Measurements from ENCODE around the gene HEYL. TPM values are rescaled to one million over a fixed set of nuclear protein-coding genes. Genes with fewer than 3 reads are reported as not detected.

Gene HEYL
- total and polyA plus RNA-seq, 9 donors = 1.8 to 27.2 (median 11.3) TPM

- H3K4me1 ChIP-seq (ENCODE audit: insufficient read depth) = no peaks in the 10 kb centered on the region
- no peaks in the 10 kb centered on the region for H3K27me3 ChIP-seq
- TF ChIP-seq POLR2A (IDR thresholded peaks at IDR 0.05) (no peak), EP300 (IDR thresholded peaks at IDR 0.05) (no peak)
- TF ChIP-seq, protein P1, sequence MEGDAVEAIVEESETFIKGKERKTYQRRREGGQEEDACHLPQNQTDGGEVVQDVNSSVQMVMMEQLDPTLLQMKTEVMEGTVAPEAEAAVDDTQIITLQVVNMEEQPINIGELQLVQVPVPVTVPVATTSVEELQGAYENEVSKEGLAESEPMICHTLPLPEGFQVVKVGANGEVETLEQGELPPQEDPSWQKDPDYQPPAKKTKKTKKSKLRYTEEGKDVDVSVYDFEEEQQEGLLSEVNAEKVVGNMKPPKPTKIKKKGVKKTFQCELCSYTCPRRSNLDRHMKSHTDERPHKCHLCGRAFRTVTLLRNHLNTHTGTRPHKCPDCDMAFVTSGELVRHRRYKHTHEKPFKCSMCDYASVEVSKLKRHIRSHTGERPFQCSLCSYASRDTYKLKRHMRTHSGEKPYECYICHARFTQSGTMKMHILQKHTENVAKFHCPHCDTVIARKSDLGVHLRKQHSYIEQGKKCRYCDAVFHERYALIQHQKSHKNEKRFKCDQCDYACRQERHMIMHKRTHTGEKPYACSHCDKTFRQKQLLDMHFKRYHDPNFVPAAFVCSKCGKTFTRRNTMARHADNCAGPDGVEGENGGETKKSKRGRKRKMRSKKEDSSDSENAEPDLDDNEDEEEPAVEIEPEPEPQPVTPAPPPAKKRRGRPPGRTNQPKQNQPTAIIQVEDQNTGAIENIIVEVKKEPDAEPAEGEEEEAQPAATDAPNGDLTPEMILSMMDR (IDR thresholded peaks at IDR 0.05) = no peak
- no peak for DNase-seq
- intact Hi-C loops (cut with DNase I) = loop anchor here in 1 of 4 donors (10.0 kb wide), 1 partner anchor 46 kb away; no protein-coding TSS in a partner anchor
- no peak overlapping the region for H3K27ac ChIP-seq
- 86 to 92% (median 87%) methylated on average over 3 of the region's 3 CpGs for WGBS, 3 donors
- H3K36me3 ChIP-seq = no peaks in the 10 kb centered on the region
- no peaks in the 10 kb centered on the region for H3K9me3 ChIP-seq
- no peak overlapping the region for H3K4me3 ChIP-seq
These were observed 29.5 kb upstream of the HEYL start for GRCh38 chr1:39668894-39669293.

DNA sequence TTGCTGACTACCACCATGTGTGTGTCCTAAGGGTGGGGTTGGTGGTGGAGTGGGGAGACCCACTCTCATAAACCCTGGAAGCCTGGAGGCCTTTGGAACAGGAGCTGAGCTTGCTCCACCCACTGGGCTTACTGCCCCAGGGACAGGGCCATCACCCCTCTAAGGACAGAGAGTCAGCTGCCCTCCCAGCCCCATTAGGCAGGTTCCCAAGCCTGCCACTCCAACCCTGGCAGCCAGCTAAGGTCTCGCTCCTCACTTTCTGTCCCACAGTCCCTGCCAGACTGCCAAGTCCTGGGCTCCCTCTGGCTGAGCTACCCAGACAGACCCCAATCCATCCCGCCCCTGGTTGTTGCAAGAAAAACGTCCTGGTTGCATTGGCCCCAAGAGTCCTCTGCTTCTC lies 28.7 kb upstream of the HEYL start:
- H3K36me3 ChIP-seq = no peaks in the 10 kb centered on the region
- no peak for DNase-seq
- no peak overlapping the region for H3K4me3 ChIP-seq
- H3K27me3 ChIP-seq = no peaks in the 10 kb centered on the region
- TF ChIP-seq, protein P1 (IDR thresholded peaks at IDR 0.05) = no peak
- no peak for TF ChIP-seq POLR2A (IDR thresholded peaks at IDR 0.05)
- TF ChIP-seq EP300 (IDR thresholded peaks at IDR 0.05) = no peak
- H3K27ac ChIP-seq = no peak overlapping the region
- H3K9me3 ChIP-seq = no peaks in the 10 kb centered on the region
- intact Hi-C loops (cut with DNase I) = loop anchor here in 1 of 4 donors (10.0 kb wide), 1 partner anchor 47 kb away; no protein-coding TSS in a partner anchor
- H3K4me1 ChIP-seq (ENCODE audit: insufficient read depth) = no peaks in the 10 kb centered on the region
- 88 to 93% (median 91%) methylated on average over 3 of the region's 3 CpGs for WGBS, 3 donors

DNA sequence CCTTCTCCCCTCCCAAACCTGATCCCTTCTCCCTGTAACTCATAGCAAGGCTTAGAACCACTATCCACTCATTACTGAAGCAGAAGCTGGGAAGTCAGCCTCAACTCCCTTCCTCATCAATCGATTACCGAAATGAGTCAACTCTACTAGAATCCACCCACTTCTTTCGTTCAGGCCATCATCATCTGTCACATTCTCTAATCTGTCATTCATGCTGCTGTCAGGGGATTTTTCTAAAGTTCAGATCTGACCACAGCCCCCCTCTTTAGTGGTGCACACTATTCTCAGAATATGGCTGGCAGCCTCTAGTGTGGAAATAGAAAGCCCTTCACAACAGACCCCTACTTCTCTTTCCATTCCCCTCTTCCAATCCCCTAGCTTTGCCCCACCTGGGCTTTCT lies 27.3 kb upstream of the HEYL start:
- 84 to 91% (median 87%) methylated on average over 3 of the region's 3 CpGs for WGBS, 3 donors
- TF ChIP-seq, protein P1 (IDR thresholded peaks at IDR 0.05) = no peak
- no peak for TF ChIP-seq POLR2A (IDR thresholded peaks at IDR 0.05)
- no peak for TF ChIP-seq EP300 (IDR thresholded peaks at IDR 0.05)
- Histone ChIP-seq H3K4me3 (no peak overlapping the region), H3K27ac (no peak overlapping the region), H3K9me3 (no peaks in the 10 kb centered on the region), H3K4me1 (ENCODE audit: insufficient read depth) (no peaks in the 10 kb centered on the region), H3K36me3 (no peaks in the 10 kb centered on the region), H3K27me3 (no peaks in the 10 kb centered on the region)
- intact Hi-C loops (cut with DNase I) = loop anchor here in 1 of 4 donors (10.0 kb wide), 1 partner anchor 48 kb away; no protein-coding TSS in a partner anchor
- DNase-seq = no peak

DNA sequence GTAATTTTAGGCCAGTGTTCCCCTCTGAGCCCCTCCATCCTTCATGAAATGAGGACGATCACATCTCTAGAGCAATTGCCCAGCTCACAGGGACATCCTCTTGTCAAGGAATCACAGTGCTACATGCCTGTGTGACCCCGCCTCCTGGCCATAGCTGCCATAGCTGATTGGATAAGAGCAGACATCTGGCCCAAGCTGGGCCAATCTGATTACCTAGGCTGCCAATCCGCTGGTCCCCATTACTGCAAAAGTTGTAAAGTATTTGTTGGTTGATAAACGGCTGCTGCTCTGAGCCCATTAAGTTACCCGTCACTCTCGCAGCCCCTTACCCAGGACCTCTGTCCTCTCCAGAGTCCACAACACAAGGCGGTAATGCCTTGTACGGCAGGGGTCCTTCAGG lies 24.1 kb upstream of the HEYL start:
- H3K4me3 ChIP-seq = no peak overlapping the region
- intact Hi-C loops (cut with DNase I) = loop anchor here in 1 of 4 donors (10.0 kb wide), 1 partner anchor 51 kb away; no protein-coding TSS in a partner anchor
- TF ChIP-seq EP300 (IDR thresholded peaks at IDR 0.05) = no peak
- TF ChIP-seq POLR2A (IDR thresholded peaks at IDR 0.05) = no peak
- TF ChIP-seq, protein P1 (IDR thresholded peaks at IDR 0.05) = no peak
- no peaks in the 10 kb centered on the region for H3K9me3 ChIP-seq
- H3K27me3 ChIP-seq = no peaks in the 10 kb centered on the region
- no peak overlapping the region for H3K27ac ChIP-seq
- no peak for DNase-seq
- H3K4me1 ChIP-seq (ENCODE audit: insufficient read depth) = no peaks in the 10 kb centered on the region
- H3K36me3 ChIP-seq = no peaks in the 10 kb centered on the region
- 85 to 89% (median 88%) methylated on average over 8 of the region's 8 CpGs for WGBS, 3 donors
